ENCODE data around the gene PRR5L.
A peak's percentile ranks its signal among the peaks of the same experiment; 100 is the strongest.

Gene PRR5L

DNA sequence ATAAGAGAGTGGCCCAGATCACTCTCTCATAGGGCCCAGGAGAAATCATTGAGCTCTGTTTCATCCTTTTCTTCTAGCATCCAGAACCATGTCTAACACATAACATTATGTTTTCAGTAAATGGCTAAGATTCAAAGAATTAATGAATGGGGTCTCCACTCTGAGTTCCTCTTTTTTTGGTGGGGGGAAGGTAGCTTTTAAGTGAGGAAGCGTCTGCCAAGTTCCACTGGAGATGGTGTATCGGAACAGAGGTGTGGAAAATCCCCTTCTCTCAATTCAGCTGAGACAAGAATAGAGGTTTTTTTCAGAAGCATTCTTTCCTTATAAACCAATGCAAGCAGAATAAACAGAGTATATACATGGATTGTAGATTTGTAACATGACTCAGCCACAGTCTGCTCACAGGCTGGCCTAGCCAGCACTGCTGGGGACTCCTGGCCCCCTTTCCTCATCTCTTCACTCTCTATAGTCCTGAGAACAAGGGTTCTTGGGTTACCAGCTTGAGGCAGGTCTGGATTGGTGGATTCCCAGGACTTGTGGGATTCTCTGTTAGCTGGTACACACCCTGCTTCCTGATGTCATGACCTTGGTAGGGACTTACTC is 116.8 kb downstream of the PRR5L start:
- TF ChIP-seq POLR2AphosphoS5 (IDR thresholded peaks at IDR 0.05; ENCODE audit: low read depth) (no peak), SPI1 (IDR thresholded peaks at IDR 0.05; ENCODE audit: borderline replicate concordance, low read depth) (0 out of 2 replicates have a peak, but pooled peaks have one; percentile 15)
- TF ChIP-seq, protein P1, sequence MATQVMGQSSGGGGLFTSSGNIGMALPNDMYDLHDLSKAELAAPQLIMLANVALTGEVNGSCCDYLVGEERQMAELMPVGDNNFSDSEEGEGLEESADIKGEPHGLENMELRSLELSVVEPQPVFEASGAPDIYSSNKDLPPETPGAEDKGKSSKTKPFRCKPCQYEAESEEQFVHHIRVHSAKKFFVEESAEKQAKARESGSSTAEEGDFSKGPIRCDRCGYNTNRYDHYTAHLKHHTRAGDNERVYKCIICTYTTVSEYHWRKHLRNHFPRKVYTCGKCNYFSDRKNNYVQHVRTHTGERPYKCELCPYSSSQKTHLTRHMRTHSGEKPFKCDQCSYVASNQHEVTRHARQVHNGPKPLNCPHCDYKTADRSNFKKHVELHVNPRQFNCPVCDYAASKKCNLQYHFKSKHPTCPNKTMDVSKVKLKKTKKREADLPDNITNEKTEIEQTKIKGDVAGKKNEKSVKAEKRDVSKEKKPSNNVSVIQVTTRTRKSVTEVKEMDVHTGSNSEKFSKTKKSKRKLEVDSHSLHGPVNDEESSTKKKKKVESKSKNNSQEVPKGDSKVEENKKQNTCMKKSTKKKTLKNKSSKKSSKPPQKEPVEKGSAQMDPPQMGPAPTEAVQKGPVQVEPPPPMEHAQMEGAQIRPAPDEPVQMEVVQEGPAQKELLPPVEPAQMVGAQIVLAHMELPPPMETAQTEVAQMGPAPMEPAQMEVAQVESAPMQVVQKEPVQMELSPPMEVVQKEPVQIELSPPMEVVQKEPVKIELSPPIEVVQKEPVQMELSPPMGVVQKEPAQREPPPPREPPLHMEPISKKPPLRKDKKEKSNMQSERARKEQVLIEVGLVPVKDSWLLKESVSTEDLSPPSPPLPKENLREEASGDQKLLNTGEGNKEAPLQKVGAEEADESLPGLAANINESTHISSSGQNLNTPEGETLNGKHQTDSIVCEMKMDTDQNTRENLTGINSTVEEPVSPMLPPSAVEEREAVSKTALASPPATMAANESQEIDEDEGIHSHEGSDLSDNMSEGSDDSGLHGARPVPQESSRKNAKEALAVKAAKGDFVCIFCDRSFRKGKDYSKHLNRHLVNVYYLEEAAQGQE (IDR thresholded peaks at IDR 0.05; ENCODE audit: insufficient replicate concordance, low read depth), result no peak
- Histone ChIP-seq H3K4me3 (replicated peaks; ENCODE audit: insufficient read depth, low read length) (no peak overlapping the region), H3K27me3 (ENCODE audit: insufficient read depth, poor library complexity, severe bottlenecking) (no peaks in the 10 kb centered on the region), H3K27ac (replicated peaks) (no peak overlapping the region)
- no peak for DNase-seq (ENCODE audit: low read depth in 1 of 2, low spot score in 1 of 2)

DNA sequence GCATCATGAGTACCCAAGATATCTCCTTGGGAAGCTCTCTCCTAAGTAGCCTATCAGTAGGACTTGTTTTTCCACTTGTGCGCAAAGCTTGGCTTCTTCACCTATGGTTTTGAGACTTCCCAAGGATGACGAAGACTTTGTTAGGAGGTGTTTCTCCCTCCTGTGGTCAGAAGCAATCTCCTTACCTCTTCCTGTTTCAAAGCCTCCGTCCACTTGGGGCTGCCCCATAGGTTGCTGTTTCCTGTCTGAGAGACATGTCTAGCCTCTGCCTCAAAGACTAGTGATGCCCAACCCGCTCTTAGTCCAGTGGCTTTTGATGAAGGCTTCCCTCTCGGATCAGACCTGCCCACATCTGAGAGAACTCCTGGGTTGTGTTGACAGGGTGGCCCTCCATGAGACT is 121.1 kb downstream of the PRR5L start:
- no peak overlapping the region for H3K27ac ChIP-seq (replicated peaks)
- no peak for TF ChIP-seq GABPA (IDR thresholded peaks at IDR 0.05; ENCODE audit: low read depth)
- TF ChIP-seq, protein P1 (IDR thresholded peaks at IDR 0.05; ENCODE audit: insufficient replicate concordance, low read depth), result no peak
- no peak for TF ChIP-seq POLR2AphosphoS5 (IDR thresholded peaks at IDR 0.05; ENCODE audit: low read depth)
- no peak for TF ChIP-seq SPI1 (IDR thresholded peaks at IDR 0.05; ENCODE audit: borderline replicate concordance, low read depth)
- TF ChIP-seq, protein P2, sequence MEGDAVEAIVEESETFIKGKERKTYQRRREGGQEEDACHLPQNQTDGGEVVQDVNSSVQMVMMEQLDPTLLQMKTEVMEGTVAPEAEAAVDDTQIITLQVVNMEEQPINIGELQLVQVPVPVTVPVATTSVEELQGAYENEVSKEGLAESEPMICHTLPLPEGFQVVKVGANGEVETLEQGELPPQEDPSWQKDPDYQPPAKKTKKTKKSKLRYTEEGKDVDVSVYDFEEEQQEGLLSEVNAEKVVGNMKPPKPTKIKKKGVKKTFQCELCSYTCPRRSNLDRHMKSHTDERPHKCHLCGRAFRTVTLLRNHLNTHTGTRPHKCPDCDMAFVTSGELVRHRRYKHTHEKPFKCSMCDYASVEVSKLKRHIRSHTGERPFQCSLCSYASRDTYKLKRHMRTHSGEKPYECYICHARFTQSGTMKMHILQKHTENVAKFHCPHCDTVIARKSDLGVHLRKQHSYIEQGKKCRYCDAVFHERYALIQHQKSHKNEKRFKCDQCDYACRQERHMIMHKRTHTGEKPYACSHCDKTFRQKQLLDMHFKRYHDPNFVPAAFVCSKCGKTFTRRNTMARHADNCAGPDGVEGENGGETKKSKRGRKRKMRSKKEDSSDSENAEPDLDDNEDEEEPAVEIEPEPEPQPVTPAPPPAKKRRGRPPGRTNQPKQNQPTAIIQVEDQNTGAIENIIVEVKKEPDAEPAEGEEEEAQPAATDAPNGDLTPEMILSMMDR (IDR thresholded peaks at IDR 0.05; ENCODE audit: insufficient read depth, low read length), result no peak
- DNase-seq (ENCODE audit: low read depth in 1 of 2, low spot score in 1 of 2), result no peak
- no peaks in the 10 kb centered on the region for H3K27me3 ChIP-seq (ENCODE audit: insufficient read depth, poor library complexity, severe bottlenecking)
- H3K4me3 ChIP-seq (replicated peaks; ENCODE audit: insufficient read depth, low read length), result no peak overlapping the region

DNA sequence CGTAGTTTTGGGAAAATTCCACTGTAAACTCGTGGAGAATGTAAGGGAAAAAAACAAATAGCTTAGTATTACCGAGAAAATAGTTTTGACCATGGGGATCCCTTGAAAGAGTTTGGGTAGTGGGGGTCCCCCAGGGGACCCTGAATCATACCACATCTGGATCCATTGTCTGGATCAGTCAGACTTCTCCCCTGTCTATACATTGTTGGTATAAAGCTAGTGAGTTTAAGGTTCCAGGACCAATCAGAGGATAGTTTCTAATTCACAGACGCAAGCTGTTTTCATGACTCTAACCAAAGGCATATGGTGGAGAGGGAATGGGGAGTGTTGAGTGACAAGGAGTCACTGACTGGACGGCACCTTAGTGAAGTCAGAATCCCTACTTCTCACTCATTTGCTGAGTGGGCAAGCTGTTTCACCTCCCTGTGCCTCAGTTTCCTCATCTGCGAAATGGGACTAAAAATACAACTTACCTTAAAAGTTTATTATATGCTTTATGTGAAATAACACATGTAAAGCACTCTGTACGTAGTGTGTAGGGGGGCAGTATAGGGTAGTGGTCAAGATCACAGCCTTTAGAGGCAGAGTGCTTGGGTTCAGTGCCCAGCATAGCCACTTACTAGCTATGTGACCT is 123.8 kb downstream of the PRR5L start:
- TF ChIP-seq SPI1 (IDR thresholded peaks at IDR 0.05; ENCODE audit: borderline replicate concordance, low read depth) (no peak), POLR2AphosphoS5 (IDR thresholded peaks at IDR 0.05; ENCODE audit: low read depth) (no peak), GABPA (IDR thresholded peaks at IDR 0.05; ENCODE audit: low read depth) (no peak)
- TF ChIP-seq, protein P2 (IDR thresholded peaks at IDR 0.05; ENCODE audit: insufficient read depth, low read length), result no peak
- TF ChIP-seq, protein P1 (IDR thresholded peaks at IDR 0.05; ENCODE audit: insufficient replicate concordance, low read depth), result no peak
- Histone ChIP-seq H3K27me3 (ENCODE audit: insufficient read depth, poor library complexity, severe bottlenecking) (no peaks in the 10 kb centered on the region), H3K4me3 (replicated peaks; ENCODE audit: insufficient read depth, low read length) (no peak overlapping the region), H3K27ac (replicated peaks) (no peak overlapping the region)
- DNase-seq (ENCODE audit: low read depth in 1 of 2, low spot score in 1 of 2), result no peak
